ENCODE data around the gene ZNF672. TPM values are rescaled to one million over a fixed set of nuclear protein-coding genes. Genes with fewer than 3 reads are reported as not detected.

The ZNF672 gene
- total RNA-seq, 4 donors from 2014 or later, result 22.4 to 38.4 (median 31.8) TPM

- TF ChIP-seq POLR2A (IDR thresholded peaks at IDR 0.05), result no peak
- TF ChIP-seq CTCF (IDR thresholded peaks at IDR 0.05), result no peak
- no peak for TF ChIP-seq EP300 (IDR thresholded peaks at IDR 0.05)
- no peaks in the 10 kb centered on the region for H3K9me3 ChIP-seq
- 87 to 95% methylated on average over 4 of the region's 4 CpGs for WGBS, 2 donors
- peaks cover 0 to 22% (median 6%) of the 10 kb centered on the region in 3 donors for H3K36me3 ChIP-seq
- H3K27me3 ChIP-seq, result no peaks in the 10 kb centered on the region
- peaks cover 0 to 51% (median 21%) of the 10 kb centered on the region in 4 donors for H3K4me1 ChIP-seq
- no peak for DNase-seq (ENCODE audit: low spot score in 2 of 2)
- peak overlapping the region in 1 of 4 donors; percentile 37 for H3K27ac ChIP-seq
- no peak overlapping the region for H3K4me3 ChIP-seq
These were observed 2.9 kb downstream of the ZNF672 start for GRCh38 chr1:248840946-248841345.

- Histone ChIP-seq H3K9me3 (no peaks in the 10 kb centered on the region), H3K4me1 (peaks cover 0 to 51% (median 21%) of the 10 kb centered on the region in 4 donors), H3K27ac (peak overlapping the region in 2 of 4 donors; percentile 37 to 49), H3K4me3 (no peak overlapping the region), H3K27me3 (no peaks in the 10 kb centered on the region), H3K36me3 (peaks cover 0 to 31% (median 12%) of the 10 kb centered on the region in 3 donors)
- TF ChIP-seq CTCF (IDR thresholded peaks at IDR 0.05) (peak in 4 of 5 experiments; percentile 35 to 49 (median 42)), EP300 (IDR thresholded peaks at IDR 0.05) (no peak)
- WGBS, 2 donors, result 32 to 37% methylated on average over 12 of the region's 12 CpGs
- peak in 1 of 2 donors; percentile 47 for DNase-seq (ENCODE audit: low spot score in 2 of 2)
These were observed 3.8 kb downstream of the ZNF672 start for GRCh38 chr1:248841702-248842395.

DNA sequence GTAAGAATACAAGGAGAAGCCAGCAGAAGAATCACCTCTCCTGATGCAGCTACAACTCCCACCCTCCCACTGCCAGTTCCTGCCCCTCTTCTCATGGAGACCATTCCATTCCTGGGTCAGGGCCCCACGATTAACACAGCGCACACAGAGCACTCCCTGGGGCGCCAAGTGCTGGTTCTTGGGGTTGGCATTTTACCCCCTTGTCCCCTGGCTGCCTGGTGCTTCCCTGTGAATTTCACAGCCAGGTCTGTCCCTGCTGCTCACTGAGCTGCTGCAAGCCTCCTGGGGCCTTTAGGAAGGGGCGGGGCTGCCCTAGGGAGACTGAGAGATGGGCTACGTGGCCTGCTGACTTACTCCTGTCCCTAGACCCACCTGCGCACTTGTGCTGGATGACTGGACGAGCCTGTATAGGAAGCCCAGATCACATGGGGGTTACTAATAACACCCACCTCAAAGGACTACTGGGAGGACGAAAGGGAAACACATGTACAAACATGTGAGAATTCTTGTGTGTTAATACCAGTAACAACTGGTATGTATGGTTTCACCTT is 4.8 kb downstream of the ZNF672 start:
- peak overlapping the region in 1 of 4 donors; percentile 13 for H3K27ac ChIP-seq

GRCh38 chr1:248843687-248844086 is 5.7 kb downstream of the ZNF672 start:
- H3K4me3 ChIP-seq, result no peak overlapping the region
- TF ChIP-seq EP300 (IDR thresholded peaks at IDR 0.05) (no peak), CTCF (IDR thresholded peaks at IDR 0.05) (no peak), POLR2A (IDR thresholded peaks at IDR 0.05) (no peak)
- no peak overlapping the region for H3K27ac ChIP-seq
- H3K9me3 ChIP-seq, result no peaks in the 10 kb centered on the region
- DNase-seq (ENCODE audit: low spot score in 2 of 2), result no peak
- H3K27me3 ChIP-seq, result no peaks in the 10 kb centered on the region
- H3K4me1 ChIP-seq, result peaks cover 0 to 44% (median 21%) of the 10 kb centered on the region in 4 donors
- whole genome bisulfite sequencing, 2 donors, result 88 to 93% methylated on average over 3 of the region's 3 CpGs
- peaks cover 0 to 49% (median 31%) of the 10 kb centered on the region in 3 donors for H3K36me3 ChIP-seq

More for the DNA sequence above, 4.8 kb downstream of the ZNF672 start:
- no peaks in the 10 kb centered on the region for H3K27me3 ChIP-seq
- WGBS, 2 donors, result 80 to 89% methylated on average over 8 of the region's 8 CpGs
- H3K4me1 ChIP-seq, result peaks cover 0 to 44% (median 21%) of the 10 kb centered on the region in 4 donors
- H3K36me3 ChIP-seq, result peaks cover 0 to 41% (median 22%) of the 10 kb centered on the region in 3 donors
- H3K9me3 ChIP-seq, result no peaks in the 10 kb centered on the region
- TF ChIP-seq POLR2A (IDR thresholded peaks at IDR 0.05), result no peak
- no peak for TF ChIP-seq CTCF (IDR thresholded peaks at IDR 0.05)
- no peak for TF ChIP-seq EP300 (IDR thresholded peaks at IDR 0.05)
- no peak for DNase-seq (ENCODE audit: low spot score in 2 of 2)
- no peak overlapping the region for H3K4me3 ChIP-seq

- Histone ChIP-seq H3K27me3 (no peaks in the 10 kb centered on the region), H3K9me3 (no peaks in the 10 kb centered on the region), H3K4me1 (peaks cover 0 to 38% (median 16%) of the 10 kb centered on the region in 4 donors), H3K27ac (no peak overlapping the region), H3K4me3 (no peak overlapping the region), H3K36me3 (peaks cover 0 to 57% (median 33%) of the 10 kb centered on the region in 3 donors)
- DNase-seq (ENCODE audit: low spot score in 2 of 2), result no peak
- 77 to 90% methylated on average over 8 of the region's 8 CpGs for WGBS, 2 donors
- no peak for TF ChIP-seq POLR2A (IDR thresholded peaks at IDR 0.05)
- TF ChIP-seq CTCF (IDR thresholded peaks at IDR 0.05), result no peak
- no peak for TF ChIP-seq EP300 (IDR thresholded peaks at IDR 0.05)
These were observed 6.5 kb downstream of the ZNF672 start for GRCh38 chr1:248844526-248844925.
